Measurements from ENCODE around the gene CSMD2.

CSMD2 gene

DNA sequence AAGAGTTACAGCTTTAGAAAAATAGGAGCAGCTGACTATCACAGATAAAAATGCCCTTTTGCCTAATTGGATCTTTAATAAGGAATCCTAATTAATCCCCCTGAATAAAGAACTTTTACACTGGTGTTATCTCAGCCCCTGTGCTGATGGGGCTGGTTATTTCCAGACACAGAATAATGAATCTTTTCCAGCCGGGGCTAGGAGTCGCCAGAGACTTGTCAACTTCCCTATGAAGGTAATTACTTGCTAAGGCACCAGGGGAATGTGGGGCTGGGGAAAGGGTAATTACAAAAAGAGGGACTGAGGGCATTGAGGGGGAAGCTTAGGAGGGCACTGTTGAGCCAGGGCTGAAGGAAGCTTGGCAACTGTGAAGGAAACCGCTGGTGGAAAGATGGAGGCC, 266.6 kb downstream of the CSMD2 start:
- H3K4me3 ChIP-seq (ENCODE audit: low read length) = no peak overlapping the region
- H3K27me3 ChIP-seq (ENCODE audit: insufficient read depth, low read length) = no peaks in the 10 kb centered on the region
- H3K9ac ChIP-seq (ENCODE audit: low read depth, low read length) = no peak overlapping the region
- H3K9me3 ChIP-seq (ENCODE audit: insufficient read depth, low read depth, low read length) = no peaks in the 10 kb centered on the region
- no peaks in the 10 kb centered on the region for H3K36me3 ChIP-seq (ENCODE audit: insufficient read depth, low read length)
- peaks cover 9% of the 10 kb centered on the region; the same call in 1 of the 2 replicates for H3K4me1 ChIP-seq (ENCODE audit: insufficient read depth, low read length)
- H3K27ac ChIP-seq (ENCODE audit: low read depth, low read length) = no peak overlapping the region
- WGBS = 89% methylated on average over 3 of the region's 3 CpGs

DNA sequence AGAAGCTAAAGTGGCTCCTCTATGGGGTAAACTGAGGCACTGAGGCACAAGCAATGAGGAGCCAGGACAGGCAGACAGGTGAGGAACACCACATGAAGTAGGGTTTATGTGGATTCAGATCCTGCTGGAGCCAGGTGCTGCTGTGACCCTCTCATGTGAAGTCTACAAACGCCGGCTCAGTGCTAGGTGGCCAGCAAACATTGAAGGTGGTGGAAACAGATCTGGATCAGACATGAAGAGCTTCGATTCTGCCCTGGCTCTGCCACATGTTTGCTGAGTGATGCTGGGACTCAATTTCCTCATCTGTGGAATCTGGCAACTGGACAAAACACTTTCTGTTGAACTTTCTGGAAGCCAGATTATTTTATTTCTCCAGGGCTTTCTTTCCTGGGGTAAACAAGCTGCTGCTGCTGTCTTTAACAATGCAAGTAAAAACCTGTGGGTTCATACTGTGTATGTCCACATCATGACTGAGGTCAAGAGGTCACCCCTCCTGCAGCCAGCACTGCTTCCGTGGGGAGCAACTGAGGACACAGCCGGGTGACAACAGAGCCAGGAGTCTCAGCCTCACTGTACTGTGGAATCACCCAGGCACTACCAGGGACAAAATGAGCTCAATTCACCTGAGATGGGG, 267.8 kb downstream of the CSMD2 start:
- H3K9me3 ChIP-seq (ENCODE audit: insufficient read depth, low read depth, low read length) = no peaks in the 10 kb centered on the region
- 93% methylated on average over 5 of the region's 5 CpGs for WGBS
- H3K9ac ChIP-seq (ENCODE audit: low read depth, low read length) = no peak overlapping the region
- 0 out of 2 replicates have a peak, but pooled peaks cover 6% of the 10 kb centered on the region for H3K4me1 ChIP-seq (ENCODE audit: insufficient read depth, low read length)
- no peaks in the 10 kb centered on the region for H3K27me3 ChIP-seq (ENCODE audit: insufficient read depth, low read length)
- H3K27ac ChIP-seq (ENCODE audit: low read depth, low read length) = no peak overlapping the region
- H3K4me3 ChIP-seq (ENCODE audit: low read length) = no peak overlapping the region
- no peaks in the 10 kb centered on the region for H3K36me3 ChIP-seq (ENCODE audit: insufficient read depth, low read length)

DNA sequence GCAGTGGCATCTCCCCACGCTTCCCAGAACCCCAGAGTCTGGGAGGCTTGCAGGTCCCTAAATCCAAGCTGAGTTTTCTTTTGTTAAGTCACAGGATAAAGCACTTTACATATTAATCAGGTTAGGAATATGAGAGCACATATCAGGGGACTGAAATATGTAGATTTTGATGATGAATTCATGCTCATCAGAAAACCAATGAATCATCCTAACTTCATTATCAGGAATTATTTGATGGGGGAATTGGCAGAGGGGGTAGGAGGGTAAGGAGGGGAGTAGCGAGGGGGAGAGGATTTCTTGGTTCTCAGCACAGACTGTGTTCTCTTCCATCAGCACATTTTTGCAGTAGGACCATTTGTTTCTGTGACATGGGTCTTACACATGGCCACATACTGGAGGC, 269.1 kb downstream of the CSMD2 start:
- no peaks in the 10 kb centered on the region for H3K36me3 ChIP-seq (ENCODE audit: insufficient read depth, low read length)
- H3K9me3 ChIP-seq (ENCODE audit: insufficient read depth, low read depth, low read length) = no peaks in the 10 kb centered on the region
- no peak overlapping the region for H3K27ac ChIP-seq (ENCODE audit: low read depth, low read length)
- no peaks in the 10 kb centered on the region for H3K27me3 ChIP-seq (ENCODE audit: insufficient read depth, low read length)
- no peak overlapping the region for H3K4me3 ChIP-seq (ENCODE audit: low read length)
- 0 out of 2 replicates have a peak, but pooled peaks cover 6% of the 10 kb centered on the region for H3K4me1 ChIP-seq (ENCODE audit: insufficient read depth, low read length)
- 89% methylated on average over 2 of the region's 2 CpGs for WGBS
- H3K9ac ChIP-seq (ENCODE audit: low read depth, low read length) = no peak overlapping the region

DNA sequence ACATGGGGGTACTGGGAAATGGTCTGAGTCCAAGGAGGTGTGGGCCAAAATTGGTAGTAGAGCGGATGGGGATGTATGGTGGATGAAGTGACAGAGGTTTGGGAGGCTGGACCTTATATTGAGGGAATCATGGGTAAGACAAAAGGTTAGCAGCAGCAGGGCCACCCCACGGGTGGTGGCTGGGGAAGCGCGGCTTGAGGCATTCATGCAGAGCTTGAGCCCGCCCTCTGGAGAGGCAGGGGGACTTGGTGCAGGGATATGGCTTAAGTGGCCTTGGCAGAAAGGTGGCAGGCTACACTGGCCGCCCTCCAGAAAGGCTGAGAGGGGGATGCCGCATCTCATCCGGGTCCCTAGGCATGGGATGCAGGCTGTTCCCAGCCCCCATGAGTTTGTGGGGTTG, 269.6 kb downstream of the CSMD2 start:
- Histone ChIP-seq H3K9ac (ENCODE audit: low read depth, low read length) (no peak overlapping the region), H3K27ac (ENCODE audit: low read depth, low read length) (no peak overlapping the region), H3K27me3 (ENCODE audit: insufficient read depth, low read length) (no peaks in the 10 kb centered on the region), H3K4me1 (ENCODE audit: insufficient read depth, low read length) (0 out of 2 replicates have a peak, but pooled peaks cover 6% of the 10 kb centered on the region), H3K36me3 (ENCODE audit: insufficient read depth, low read length) (no peaks in the 10 kb centered on the region), H3K4me3 (ENCODE audit: low read length) (no peak overlapping the region), H3K9me3 (ENCODE audit: insufficient read depth, low read depth, low read length) (no peaks in the 10 kb centered on the region)
- WGBS = 79% methylated on average over 8 of the region's 8 CpGs

DNA sequence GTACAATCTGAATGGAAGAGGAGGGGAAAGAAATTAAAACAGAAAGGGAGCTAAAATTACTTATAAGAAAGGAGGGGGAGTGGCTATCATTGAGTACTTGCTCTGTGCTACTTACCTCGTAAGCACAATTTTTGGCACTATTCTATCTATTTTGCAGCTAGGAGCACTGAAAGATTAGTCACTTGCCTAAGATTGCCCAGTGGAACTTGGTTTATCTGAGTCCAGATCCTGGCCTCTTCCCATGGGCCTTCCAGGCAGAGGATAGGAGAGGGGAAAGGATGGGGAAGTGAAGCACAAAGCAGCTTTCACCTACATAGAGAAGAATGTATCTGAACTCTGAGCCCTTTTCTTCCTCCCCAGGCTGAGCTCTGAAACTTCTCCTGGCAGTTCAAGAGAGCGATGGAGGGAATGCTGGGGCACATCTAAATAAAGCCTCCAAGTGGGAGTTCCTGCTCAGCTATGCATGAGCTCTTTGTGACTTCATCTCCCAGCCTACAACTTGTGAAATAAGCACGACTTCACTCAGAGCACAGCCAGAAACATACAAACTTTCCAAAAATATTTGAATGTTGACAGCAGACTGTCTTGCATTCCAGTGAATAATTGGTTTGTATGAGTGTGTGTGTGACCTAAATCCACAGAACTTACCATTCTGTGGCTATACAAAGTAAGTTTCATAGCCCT, 271.7 kb downstream of the CSMD2 start:
- H3K9ac ChIP-seq (ENCODE audit: low read depth, low read length) = no peak overlapping the region
- 0 out of 2 replicates have a peak, but pooled peaks cover 6% of the 10 kb centered on the region for H3K4me1 ChIP-seq (ENCODE audit: insufficient read depth, low read length)
- no peaks in the 10 kb centered on the region for H3K27me3 ChIP-seq (ENCODE audit: insufficient read depth, low read length)
- WGBS = 80% methylated on average over 3 of the region's 3 CpGs
- H3K4me3 ChIP-seq (ENCODE audit: low read length) = no peak overlapping the region
- no peaks in the 10 kb centered on the region for H3K9me3 ChIP-seq (ENCODE audit: insufficient read depth, low read depth, low read length)
- H3K36me3 ChIP-seq (ENCODE audit: insufficient read depth, low read length) = no peaks in the 10 kb centered on the region
- H3K27ac ChIP-seq (ENCODE audit: low read depth, low read length) = no peak overlapping the region

DNA sequence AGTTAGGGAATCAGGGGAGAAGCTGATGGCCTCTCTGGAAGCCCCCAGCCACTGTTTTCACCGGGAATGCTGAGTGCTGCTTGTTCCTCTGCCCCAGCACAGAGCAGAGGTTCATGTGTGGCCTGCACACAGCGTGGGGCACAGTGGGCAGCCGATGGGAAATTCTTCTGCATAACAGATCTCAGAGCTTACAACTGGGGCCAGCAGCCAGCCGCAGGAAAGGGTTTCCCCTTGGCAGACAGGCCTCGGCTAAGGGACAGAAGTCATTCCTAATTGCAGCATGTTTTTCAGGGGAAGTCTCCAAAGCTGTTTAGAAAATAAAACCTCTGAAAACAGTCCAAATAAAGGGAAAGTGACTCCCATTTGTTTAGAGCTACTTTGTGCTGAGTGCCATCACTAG, 278.5 kb downstream of the CSMD2 start:
- Histone ChIP-seq H3K4me1 (ENCODE audit: insufficient read depth, low read length) (peaks cover 8% of the 10 kb centered on the region), H3K9me3 (ENCODE audit: insufficient read depth, low read depth, low read length) (no peaks in the 10 kb centered on the region), H3K36me3 (ENCODE audit: insufficient read depth, low read length) (no peaks in the 10 kb centered on the region), H3K27ac (ENCODE audit: low read depth, low read length) (no peak overlapping the region), H3K4me3 (ENCODE audit: low read length) (no peak overlapping the region), H3K9ac (ENCODE audit: low read depth, low read length) (no peak overlapping the region), H3K27me3 (ENCODE audit: insufficient read depth, low read length) (no peaks in the 10 kb centered on the region)
- 45% methylated on average over 5 of the region's 5 CpGs for WGBS

DNA sequence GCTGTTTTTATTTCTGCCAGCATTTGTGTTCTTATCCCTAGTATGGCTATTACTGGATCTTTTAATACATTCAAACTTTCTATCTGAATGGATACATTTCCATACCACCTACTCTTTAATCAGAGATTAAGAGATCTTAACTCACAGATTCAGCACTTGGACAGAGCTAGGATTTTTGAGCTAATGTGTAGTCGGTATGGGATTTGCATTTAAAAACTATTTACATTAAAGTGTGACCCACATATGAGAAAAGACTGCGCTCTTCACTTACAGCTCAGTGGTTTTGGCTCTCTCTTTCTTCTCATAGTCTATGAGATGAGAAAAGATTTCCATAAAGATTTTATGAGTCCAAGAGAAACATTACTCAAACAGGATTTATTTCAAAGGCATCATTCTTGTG, 284.7 kb downstream of the CSMD2 start:
- no CpG with 5 or more reads among the region's 2 CpGs for WGBS
- Histone ChIP-seq H3K4me1 (ENCODE audit: insufficient read depth, low read length) (no peaks in the 10 kb centered on the region), H3K36me3 (ENCODE audit: insufficient read depth, low read length) (no peaks in the 10 kb centered on the region), H3K27me3 (ENCODE audit: insufficient read depth, low read length) (no peaks in the 10 kb centered on the region), H3K9me3 (ENCODE audit: insufficient read depth, low read depth, low read length) (no peaks in the 10 kb centered on the region), H3K4me3 (ENCODE audit: low read length) (no peak overlapping the region), H3K27ac (ENCODE audit: low read depth, low read length) (no peak overlapping the region), H3K9ac (ENCODE audit: low read depth, low read length) (no peak overlapping the region)

DNA sequence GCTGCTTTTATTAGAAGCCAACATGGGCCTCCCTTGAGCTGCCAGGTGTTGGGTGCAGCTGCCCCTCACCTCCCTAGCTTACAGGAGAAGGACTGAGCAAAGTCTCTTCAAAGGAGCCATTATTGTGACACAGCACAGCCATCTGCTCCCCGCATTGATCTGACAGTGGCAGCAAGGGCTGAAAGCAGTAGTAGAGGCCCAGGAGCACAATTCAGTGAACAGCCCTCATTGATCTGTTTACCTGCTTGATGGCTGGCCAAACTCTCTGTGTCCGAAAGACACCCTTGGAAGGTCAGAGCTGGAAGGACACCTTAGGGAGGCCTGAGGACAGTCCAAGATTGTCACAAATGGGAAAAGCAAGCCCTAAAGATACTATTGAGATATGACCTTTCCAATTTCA, 286.6 kb downstream of the CSMD2 start:
- Histone ChIP-seq H3K4me1 (ENCODE audit: insufficient read depth, low read length) (no peaks in the 10 kb centered on the region), H3K9me3 (ENCODE audit: insufficient read depth, low read depth, low read length) (no peaks in the 10 kb centered on the region), H3K27me3 (ENCODE audit: insufficient read depth, low read length) (no peaks in the 10 kb centered on the region), H3K36me3 (ENCODE audit: insufficient read depth, low read length) (no peaks in the 10 kb centered on the region), H3K4me3 (ENCODE audit: low read length) (no peak overlapping the region), H3K9ac (ENCODE audit: low read depth, low read length) (no peak overlapping the region), H3K27ac (ENCODE audit: low read depth, low read length) (no peak overlapping the region)
- WGBS = 94% methylated on average over 2 of the region's 2 CpGs

DNA sequence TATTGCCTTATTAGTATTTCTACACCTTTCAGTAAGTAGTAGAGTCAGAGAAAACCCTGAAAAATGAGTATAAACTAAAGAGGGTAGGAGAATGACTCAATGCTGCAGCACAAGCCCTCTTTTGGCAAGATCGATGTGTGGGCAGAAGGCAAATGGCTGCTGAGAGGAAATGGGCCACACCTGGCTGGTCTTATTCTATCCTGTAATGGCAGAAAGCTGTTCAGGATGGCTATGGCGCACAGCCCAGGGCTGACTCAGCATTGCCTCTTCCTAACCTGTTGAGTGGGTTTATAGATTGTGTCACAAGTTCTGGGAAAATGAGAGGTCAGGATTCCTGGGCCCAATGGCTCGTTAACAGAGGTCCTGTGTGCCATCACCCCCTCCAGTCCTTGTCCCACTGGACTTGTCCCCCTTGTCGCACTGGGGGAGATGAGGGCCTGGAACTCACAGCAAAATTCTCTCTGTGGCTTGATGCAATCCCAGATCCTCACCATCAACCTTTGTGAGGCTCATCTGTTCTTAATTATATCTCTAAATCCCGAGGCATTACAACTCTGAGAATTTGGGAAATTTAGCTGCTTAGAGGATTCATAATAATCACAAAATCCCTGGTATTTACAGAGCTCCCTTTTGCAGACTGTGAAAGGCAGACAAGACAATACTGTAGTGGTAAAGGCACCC, 287.9 kb downstream of the CSMD2 start:
- Histone ChIP-seq H3K9ac (ENCODE audit: low read depth, low read length) (no peak overlapping the region), H3K9me3 (ENCODE audit: insufficient read depth, low read depth, low read length) (no peaks in the 10 kb centered on the region), H3K27ac (ENCODE audit: low read depth, low read length) (no peak overlapping the region), H3K27me3 (ENCODE audit: insufficient read depth, low read length) (no peaks in the 10 kb centered on the region), H3K4me1 (ENCODE audit: insufficient read depth, low read length) (no peaks in the 10 kb centered on the region), H3K36me3 (ENCODE audit: insufficient read depth, low read length) (no peaks in the 10 kb centered on the region), H3K4me3 (ENCODE audit: low read length) (no peak overlapping the region)
- WGBS = 90% methylated on average over 5 of the region's 5 CpGs

DNA sequence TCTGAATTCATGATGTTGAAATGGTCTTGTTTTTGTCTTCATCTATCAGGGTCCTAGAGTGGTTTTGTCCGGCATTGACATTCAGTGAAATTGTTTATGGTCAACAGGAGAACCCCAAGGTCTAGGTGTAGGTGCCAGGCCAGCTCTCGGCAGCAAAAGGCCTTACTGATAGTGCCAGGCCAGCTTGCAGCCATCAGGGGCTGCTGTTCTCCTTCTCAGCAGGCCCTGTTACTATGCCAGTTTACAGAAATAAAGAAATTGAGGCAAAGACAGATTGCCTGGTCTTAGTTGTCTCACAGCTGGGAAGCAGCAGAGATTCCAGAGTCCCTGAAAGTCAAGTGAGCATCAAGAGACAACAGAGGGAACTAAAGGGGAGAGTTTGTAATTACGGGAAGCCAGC, 289.2 kb downstream of the CSMD2 start:
- Histone ChIP-seq H3K4me1 (ENCODE audit: insufficient read depth, low read length) (no peaks in the 10 kb centered on the region), H3K36me3 (ENCODE audit: insufficient read depth, low read length) (no peaks in the 10 kb centered on the region), H3K9me3 (ENCODE audit: insufficient read depth, low read depth, low read length) (no peaks in the 10 kb centered on the region), H3K27ac (ENCODE audit: low read depth, low read length) (no peak overlapping the region), H3K9ac (ENCODE audit: low read depth, low read length) (no peak overlapping the region), H3K27me3 (ENCODE audit: insufficient read depth, low read length) (no peaks in the 10 kb centered on the region), H3K4me3 (ENCODE audit: low read length) (no peak overlapping the region)
- WGBS = 92% methylated on average over 3 of the region's 3 CpGs

DNA sequence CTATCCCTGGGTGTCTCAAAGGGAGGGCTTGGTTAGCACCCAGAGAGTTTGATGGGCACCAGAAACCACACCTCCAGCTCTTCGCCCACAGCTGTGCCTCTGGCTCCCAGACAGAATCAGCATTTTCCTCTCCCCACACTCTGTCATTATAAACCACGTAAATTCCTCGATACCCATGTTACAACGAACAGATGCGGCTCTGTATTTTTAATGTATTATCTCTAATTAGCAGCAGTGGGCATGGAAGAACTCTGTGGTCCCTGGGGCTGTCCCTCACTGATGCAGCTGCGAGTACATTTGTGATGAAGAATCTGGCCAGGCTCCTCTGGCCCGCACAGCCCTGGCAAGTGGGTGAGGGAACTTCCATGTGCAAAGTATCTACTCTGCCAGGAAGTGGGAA, 290.4 kb downstream of the CSMD2 start:
- Histone ChIP-seq H3K4me1 (ENCODE audit: insufficient read depth, low read length) (no peaks in the 10 kb centered on the region), H3K27ac (ENCODE audit: low read depth, low read length) (no peak overlapping the region), H3K4me3 (ENCODE audit: low read length) (no peak overlapping the region), H3K27me3 (ENCODE audit: insufficient read depth, low read length) (no peaks in the 10 kb centered on the region), H3K9me3 (ENCODE audit: insufficient read depth, low read depth, low read length) (no peaks in the 10 kb centered on the region), H3K36me3 (ENCODE audit: insufficient read depth, low read length) (no peaks in the 10 kb centered on the region), H3K9ac (ENCODE audit: low read depth, low read length) (no peak overlapping the region)
- 95% methylated on average over 7 of the region's 7 CpGs for WGBS

Data from HUES64 (cell line).